Duodenal mucosa (tissue), 2 donors: Measurements from ENCODE around the gene CLINT1.

Source experiments
- H3K27ac ChIP-seq: one replicate; pipeline ENCODE4 v1.7.0; 2013; ENCODE audit warnings: low read depth, low read length
- H3K27me3 ChIP-seq, 2 donors: one replicate each; pipeline ENCODE4 v1.7.0; 2013; ENCODE audit warnings: low read length in 2 of 2, control low read depth in 1 of 2; ENCODE audit not compliant: insufficient read depth in 2 of 2, control insufficient read depth in 1 of 2
- H3K36me3 ChIP-seq, 2 donors: one replicate each; pipeline ENCODE4 v1.7.0; 2013; ENCODE audit warnings: low read length in 2 of 2, control low read depth in 1 of 2; ENCODE audit not compliant: insufficient read depth in 2 of 2, control insufficient read depth in 1 of 2
- H3K4me1 ChIP-seq, 2 donors: one replicate each; pipeline ENCODE4 v1.7.0; 2013; ENCODE audit warnings: low read length in 2 of 2, control low read depth in 1 of 2; ENCODE audit not compliant: insufficient read depth in 2 of 2, control insufficient read depth in 1 of 2
- H3K4me3 ChIP-seq, 2 donors: one replicate each; pipeline ENCODE4 v1.7.0; 2013; ENCODE audit warnings: low read length in 2 of 2, low read depth in 1 of 2
- H3K9ac ChIP-seq, 2 donors: one replicate each; pipeline ENCODE4 v1.7.0; 2013; ENCODE audit warnings: low read length in 2 of 2, low read depth in 1 of 2
- H3K9me3 ChIP-seq, 2 donors: one replicate each; pipeline ENCODE4 v1.7.0; 2013; ENCODE audit warnings: low read length in 2 of 2, control low read depth in 1 of 2; ENCODE audit not compliant: control insufficient read depth in 1 of 2

CLINT1 gene

GRCh38 chr5:157747766-157748700 lies 110.9 kb downstream of the CLINT1 start:
- H3K4me1 ChIP-seq, result peaks cover 8 to 11% of the 10 kb centered on the region in 2 donors
- H3K4me3 ChIP-seq, result no peak overlapping the region
- peaks cover 0 to 4% of the 10 kb centered on the region in 2 donors for H3K36me3 ChIP-seq
- no peaks in the 10 kb centered on the region for H3K27me3 ChIP-seq
- no peak overlapping the region for H3K9ac ChIP-seq
- no peaks in the 10 kb centered on the region for H3K9me3 ChIP-seq
- H3K27ac ChIP-seq, result no peak overlapping the region

DNA sequence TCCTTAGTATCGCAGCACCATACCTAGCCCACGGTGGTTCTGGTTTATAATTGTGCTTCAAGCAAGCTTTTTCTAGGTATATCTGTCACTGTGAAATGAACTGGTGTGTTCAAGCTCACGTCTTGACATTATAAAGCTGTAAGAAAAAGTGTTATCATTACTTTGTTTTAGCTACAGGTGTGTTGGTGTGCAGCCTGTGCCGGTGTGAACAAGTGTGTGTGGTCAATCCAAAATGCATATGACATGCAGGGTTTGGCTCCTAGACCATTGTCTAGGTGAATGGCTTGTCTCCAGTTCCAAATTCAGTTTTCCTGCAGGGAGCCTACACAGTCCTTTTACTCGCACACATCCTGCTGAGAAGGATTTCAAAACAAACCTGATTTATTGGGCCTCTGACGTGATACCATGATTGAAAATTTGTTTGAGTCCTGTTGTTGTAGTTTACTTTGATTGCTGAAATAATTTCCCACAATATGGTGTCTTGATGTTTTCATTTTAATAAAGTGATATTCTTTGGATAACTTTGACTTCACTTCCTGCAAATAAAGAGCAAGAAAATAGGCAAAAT lies 111.7 kb downstream of the CLINT1 start:
- H3K4me1 ChIP-seq, result peaks cover 8 to 13% of the 10 kb centered on the region in 2 donors

DNA sequence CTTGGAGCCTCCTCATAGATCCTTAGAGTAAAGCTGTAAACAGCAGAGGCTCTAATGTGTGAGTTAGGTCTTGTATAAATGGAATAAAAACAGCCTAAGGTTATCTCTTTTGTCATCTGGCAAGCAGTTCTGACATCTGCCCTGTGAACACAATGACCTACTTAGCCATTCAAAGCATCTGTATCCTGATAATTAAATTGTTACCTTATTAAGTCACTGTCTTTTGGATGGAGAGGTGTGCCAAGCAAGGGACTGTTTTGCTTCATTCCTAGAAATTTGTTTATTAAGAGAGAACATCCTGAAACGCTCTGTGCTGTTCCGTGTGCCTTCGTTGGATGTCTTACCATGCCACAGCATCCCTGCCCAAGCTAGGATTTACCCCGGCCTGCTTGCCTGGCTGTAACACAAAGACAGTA lies 113.9 kb downstream of the CLINT1 start:
- H3K4me3 ChIP-seq, result peak overlapping the region; percentile 67 to 78
- H3K27me3 ChIP-seq, result no peaks in the 10 kb centered on the region
- H3K36me3 ChIP-seq, result no peaks in the 10 kb centered on the region
- peaks cover 8 to 13% of the 10 kb centered on the region in 2 donors for H3K4me1 ChIP-seq
- H3K9me3 ChIP-seq, result no peaks in the 10 kb centered on the region
- H3K9ac ChIP-seq, result peak overlapping the region in 1 of 2 donors; percentile 66
- H3K27ac ChIP-seq, result no peak overlapping the region

More for the DNA sequence above, 111.7 kb downstream of the CLINT1 start:
- no peak overlapping the region for H3K27ac ChIP-seq
- no peaks in the 10 kb centered on the region for H3K9me3 ChIP-seq
- no peak overlapping the region for H3K9ac ChIP-seq
- no peak overlapping the region for H3K4me3 ChIP-seq
- no peaks in the 10 kb centered on the region for H3K27me3 ChIP-seq
- H3K36me3 ChIP-seq, result no peaks in the 10 kb centered on the region

DNA sequence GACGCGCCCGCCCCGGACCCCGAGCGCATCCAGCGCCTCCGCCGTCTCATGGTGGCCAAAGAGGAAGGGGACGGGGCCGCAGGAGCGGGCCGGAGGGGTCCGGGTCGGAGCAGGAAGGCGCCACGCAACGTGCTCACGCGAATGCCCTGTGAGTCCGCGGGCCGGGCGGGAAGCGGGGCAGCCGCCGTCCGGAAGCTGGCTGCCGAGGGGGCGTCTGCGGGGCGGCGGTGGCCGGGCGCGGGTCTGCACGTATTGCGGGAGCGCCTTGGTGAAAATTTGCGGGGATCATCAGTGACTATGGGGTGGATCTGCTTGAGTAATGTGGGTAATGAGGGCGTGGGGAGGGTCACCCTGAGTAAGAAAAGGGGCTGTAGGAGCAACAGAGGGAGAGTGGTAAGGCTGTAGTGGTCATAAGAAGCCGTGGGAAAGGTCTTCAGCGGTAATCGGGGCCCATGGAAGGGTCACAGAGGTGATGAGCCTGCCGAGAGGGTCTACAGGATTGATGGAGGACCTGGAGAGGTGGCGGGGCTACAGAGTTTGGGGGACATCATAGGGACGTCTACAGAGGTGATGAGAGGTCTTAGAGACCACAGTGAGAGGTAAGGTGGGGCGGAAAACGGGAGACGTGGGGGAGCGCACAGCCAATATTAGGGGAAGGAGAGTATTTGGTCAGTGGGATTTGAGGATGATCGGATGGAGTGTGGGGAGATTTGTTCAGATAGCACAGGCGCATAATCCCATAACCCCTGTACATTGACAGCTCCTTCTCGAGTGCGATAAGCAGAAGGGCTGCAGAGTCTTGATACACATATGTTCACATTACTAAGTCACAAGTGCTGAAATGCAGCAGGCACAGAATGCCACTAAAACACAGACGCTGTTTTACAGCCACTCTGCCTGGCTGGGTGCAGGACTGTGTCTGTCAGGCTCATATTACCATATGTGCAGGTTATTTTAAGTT lies 114.6 kb downstream of the CLINT1 start:
- peaks cover 8 to 13% of the 10 kb centered on the region in 2 donors for H3K4me1 ChIP-seq
- no peaks in the 10 kb centered on the region for H3K9me3 ChIP-seq
- H3K9ac ChIP-seq, result peak overlapping the region; percentile 65 to 66
- H3K4me3 ChIP-seq, result peak overlapping the region; percentile 67 to 78
- H3K27me3 ChIP-seq, result no peaks in the 10 kb centered on the region
- peaks cover 2 to 7% of the 10 kb centered on the region in 2 donors for H3K36me3 ChIP-seq
- H3K27ac ChIP-seq, result no peak overlapping the region

DNA sequence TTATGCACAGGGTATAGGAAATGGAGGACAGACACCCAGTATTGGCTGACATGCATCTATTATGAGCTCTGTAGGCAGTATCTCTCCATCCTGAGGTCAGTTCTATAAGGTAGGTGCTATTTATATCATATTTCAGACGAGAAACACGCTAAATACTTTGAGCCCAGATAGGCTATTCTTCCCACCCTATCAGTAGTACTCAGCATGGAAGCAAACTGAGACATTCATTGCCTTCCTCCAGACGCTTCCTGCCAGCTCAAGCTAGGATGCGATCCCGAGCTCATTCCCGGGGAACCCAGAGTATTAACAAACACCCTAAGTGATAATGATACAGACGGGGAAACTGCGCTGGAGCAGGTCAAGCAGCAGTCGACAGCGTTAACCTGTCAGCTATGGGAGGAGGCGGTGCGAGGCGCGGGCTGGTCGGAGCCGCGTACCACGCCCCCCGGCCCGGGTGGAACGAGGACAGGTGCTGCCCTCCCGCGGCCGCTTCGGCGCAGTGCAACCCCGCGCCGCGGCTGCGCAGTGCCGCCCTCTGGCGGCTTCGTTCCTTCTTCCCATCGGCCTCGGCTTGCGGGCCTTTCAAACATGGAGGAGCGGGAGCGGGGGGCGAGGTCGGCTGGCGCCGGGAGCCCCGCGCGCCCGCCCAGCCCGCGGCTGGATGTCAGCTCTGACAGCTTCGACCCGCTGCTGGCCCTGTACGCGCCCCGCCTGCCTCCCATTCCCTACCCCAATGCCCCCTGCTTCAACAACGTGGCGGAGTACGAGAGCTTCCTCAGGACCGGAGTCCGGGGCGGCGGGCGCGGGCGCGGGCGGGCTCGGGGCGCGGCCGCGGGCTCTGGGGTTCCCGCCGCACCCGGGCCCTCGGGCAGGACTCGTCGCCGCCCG lies 115.5 kb downstream of the CLINT1 start, which contains the start of gene LSM11:
Gene LSM11, plus strand, starts transcription at position 550 of the 888 bp plus-strand sequence. Its CDS starts 39 bp downstream, at position 589.
- Histone ChIP-seq H3K4me1 (peaks cover 8 to 13% of the 10 kb centered on the region in 2 donors), H3K27me3 (no peaks in the 10 kb centered on the region), H3K27ac (no peak within 1 kb of the TSS), H3K36me3 (peaks cover 4 to 9% of the 10 kb centered on the region in 2 donors), H3K9me3 (no peaks in the 10 kb centered on the region), H3K4me3 (peak within 1 kb of the TSS; percentile 67 to 78), H3K9ac (peak within 1 kb of the TSS; percentile 65 to 66)

DNA sequence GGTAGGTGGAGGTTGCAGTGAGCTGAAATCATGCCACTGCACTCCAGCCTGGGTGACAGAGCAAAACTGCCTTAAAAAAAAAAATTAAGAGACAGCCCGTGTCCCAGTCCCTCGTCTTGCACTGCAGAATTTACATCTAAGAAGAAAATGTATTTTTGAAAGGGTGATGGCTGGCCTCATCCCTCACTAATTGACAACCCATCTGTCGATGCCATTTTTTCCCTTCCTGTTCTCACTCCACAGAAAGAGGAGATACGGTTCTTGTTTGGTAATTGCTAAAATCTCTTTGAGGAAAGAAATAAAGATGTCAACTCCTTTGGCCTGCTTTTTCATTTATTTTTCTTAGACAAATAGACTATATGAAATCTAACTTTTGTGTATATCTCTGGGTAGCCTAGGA lies 117.8 kb downstream of the CLINT1 start:
- peaks cover 8 to 13% of the 10 kb centered on the region in 2 donors for H3K4me1 ChIP-seq
- peaks cover 4 to 23% of the 10 kb centered on the region in 2 donors for H3K36me3 ChIP-seq
- no peak overlapping the region for H3K27ac ChIP-seq
- no peak overlapping the region for H3K4me3 ChIP-seq
- no peak overlapping the region for H3K9ac ChIP-seq
- no peaks in the 10 kb centered on the region for H3K9me3 ChIP-seq
- H3K27me3 ChIP-seq, result no peaks in the 10 kb centered on the region

DNA sequence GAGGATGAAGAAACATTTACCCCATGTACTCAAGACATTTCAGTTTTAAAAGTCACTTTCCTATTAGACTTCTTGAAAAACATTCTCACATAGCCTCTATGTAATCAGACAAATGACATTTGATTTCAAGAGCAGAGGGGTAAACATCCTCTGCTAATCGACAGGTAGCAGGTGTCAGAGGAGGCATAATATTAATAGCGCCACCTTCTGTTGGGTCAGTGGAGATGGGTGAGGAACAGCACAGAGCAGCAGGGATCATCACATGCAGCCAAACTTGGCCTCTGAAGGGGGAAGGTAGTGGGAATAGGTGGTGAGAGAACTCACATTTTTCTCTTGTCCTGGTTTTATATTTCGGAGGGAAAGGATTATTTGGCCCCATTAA lies 118.7 kb downstream of the CLINT1 start:
- no peak overlapping the region for H3K9ac ChIP-seq
- no peaks in the 10 kb centered on the region for H3K9me3 ChIP-seq
- no peaks in the 10 kb centered on the region for H3K27me3 ChIP-seq
- peaks cover 4 to 32% of the 10 kb centered on the region in 2 donors for H3K36me3 ChIP-seq
- no peak overlapping the region for H3K27ac ChIP-seq
- H3K4me1 ChIP-seq, result peaks cover 8 to 13% of the 10 kb centered on the region in 2 donors
- H3K4me3 ChIP-seq, result no peak overlapping the region

GRCh38 chr5:157739388-157740228 lies 119.3 kb downstream of the CLINT1 start:
- no peak overlapping the region for H3K9ac ChIP-seq
- no peaks in the 10 kb centered on the region for H3K9me3 ChIP-seq
- H3K4me3 ChIP-seq, result no peak overlapping the region
- H3K4me1 ChIP-seq, result peaks cover 4 to 9% of the 10 kb centered on the region in 2 donors
- no peaks in the 10 kb centered on the region for H3K27me3 ChIP-seq
- peaks cover 4 to 34% of the 10 kb centered on the region in 2 donors for H3K36me3 ChIP-seq
- H3K27ac ChIP-seq, result no peak overlapping the region
